ENCODE results near the gene IYD.

- TF ChIP-seq CTCF (IDR thresholded peaks at IDR 0.05; ENCODE audit: borderline replicate concordance, extremely low read depth, low read length, poor library complexity, severe bottlenecking) (no peak), EZH2 (IDR thresholded peaks at IDR 0.05; ENCODE audit: borderline replicate concordance, low read depth, low read length, severe bottlenecking) (no peak)
Measured at GRCh38 chr6:150451807-150452427, 83.1 kb downstream of the IYD start.

Measured in DND-41 (cell line).